SK-N-SH (cell line): ENCODE data around the gene CRLF1.

Experiments used
- ELF1 ChIP-seq: IDR thresholded peaks from 2 replicates; pipeline ENCODE4 v1.4.0; 2012
- EZH2phosphoT487 ChIP-seq: fragments of 200-600 bp; sonication (generic); IDR thresholded peaks from 2 replicates; pipeline ENCODE4 v1.6.1; 2017; ENCODE audit warnings: low read depth, mixed run types, mild to moderate bottlenecking, antibody characterized with exemption, moderate library complexity, borderline replicate concordance
- FOSL2 ChIP-seq: IDR thresholded peaks from 2 replicates; pipeline ENCODE4 v1.4.0; 2012; ENCODE audit warnings: low read depth, mild to moderate bottlenecking, moderate library complexity, borderline replicate concordance
- JUND ChIP-seq: IDR thresholded peaks from 2 replicates; pipeline ENCODE4 v1.4.0; 2012
- MXI1 ChIP-seq: IDR thresholded peaks from 2 replicates; pipeline ENCODE4 v1.6.1; 2012; ENCODE audit warnings: mild to moderate bottlenecking, low read depth, low read length, improper control_type of control experiment
- NFIC ChIP-seq: IDR thresholded peaks from 2 replicates; pipeline ENCODE4 v1.4.0; 2012; ENCODE audit warnings: borderline replicate concordance
- RFX5 ChIP-seq: IDR thresholded peaks from 2 replicates; pipeline ENCODE4 v1.6.1; 2012; ENCODE audit warnings: mild to moderate bottlenecking, improper control_type of control experiment, low read length
- SIN3A ChIP-seq: IDR thresholded peaks from 2 replicates; pipeline ENCODE4 v1.6.1; 2012; ENCODE audit warnings: low read depth, mild to moderate bottlenecking, low read length, moderate library complexity, borderline replicate concordance
- TCF12 ChIP-seq: IDR thresholded peaks from 2 replicates; pipeline ENCODE4 v1.4.0; 2012
- TF ChIP-seq, protein P1 (sequence below): fragments of 200-600 bp; sonication (generic); IDR thresholded peaks from 2 replicates; pipeline ENCODE4 v1.6.1; 2017; ENCODE audit warnings: antibody characterized with exemption, mild to moderate bottlenecking, moderate library complexity
- TF ChIP-seq, protein P2 (sequence below): IDR thresholded peaks from 2 replicates; pipeline ENCODE4 v1.4.0; 2012; ENCODE audit warnings: low read depth
- TF ChIP-seq, protein P3 (sequence below): IDR thresholded peaks from 2 replicates; pipeline ENCODE4; 2012
- TF ChIP-seq, protein P4 (sequence below): IDR thresholded peaks from 2 replicates; pipeline ENCODE4 v1.6.1; 2012; ENCODE audit warnings: mild to moderate bottlenecking, low read depth, low read length, moderate library complexity

DNA sequence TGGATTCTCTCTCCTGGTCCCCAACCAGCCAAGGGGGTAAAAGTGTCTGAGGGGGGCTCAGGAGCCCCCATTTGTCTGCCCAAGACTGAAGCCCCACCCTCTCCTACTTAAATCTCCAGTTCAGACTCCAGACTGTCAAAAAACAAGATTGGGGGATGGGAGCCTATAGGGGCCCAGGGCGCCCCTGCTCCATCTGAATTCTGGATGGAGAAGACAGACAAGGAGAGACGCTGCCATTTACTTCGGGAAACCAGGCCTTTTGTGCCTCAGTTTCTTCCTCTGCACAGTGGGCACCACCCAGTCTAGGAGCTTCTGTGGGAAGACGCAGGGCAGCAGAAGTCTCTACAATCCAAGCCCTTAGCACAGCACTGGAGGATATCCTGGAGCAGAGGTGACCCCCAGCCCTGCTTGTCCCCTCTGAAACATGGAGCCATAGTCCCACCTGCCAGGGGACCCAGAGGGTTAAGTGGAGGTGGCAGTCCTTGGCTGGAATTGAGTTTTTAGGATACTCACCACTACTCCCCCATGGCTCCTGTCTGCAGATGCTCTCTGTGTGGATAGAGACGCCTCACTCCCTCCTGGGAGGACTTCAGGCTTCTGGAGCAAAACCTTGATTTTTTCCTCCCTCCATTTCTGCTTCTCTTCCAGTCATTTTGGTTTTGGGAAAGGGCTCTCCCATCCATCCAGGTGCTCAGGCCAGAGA is 1.7 kb upstream of the CRLF1 start:
- TF ChIP-seq SIN3A: no peak
- no peak for TF ChIP-seq FOSL2
- TF ChIP-seq, protein P1, sequence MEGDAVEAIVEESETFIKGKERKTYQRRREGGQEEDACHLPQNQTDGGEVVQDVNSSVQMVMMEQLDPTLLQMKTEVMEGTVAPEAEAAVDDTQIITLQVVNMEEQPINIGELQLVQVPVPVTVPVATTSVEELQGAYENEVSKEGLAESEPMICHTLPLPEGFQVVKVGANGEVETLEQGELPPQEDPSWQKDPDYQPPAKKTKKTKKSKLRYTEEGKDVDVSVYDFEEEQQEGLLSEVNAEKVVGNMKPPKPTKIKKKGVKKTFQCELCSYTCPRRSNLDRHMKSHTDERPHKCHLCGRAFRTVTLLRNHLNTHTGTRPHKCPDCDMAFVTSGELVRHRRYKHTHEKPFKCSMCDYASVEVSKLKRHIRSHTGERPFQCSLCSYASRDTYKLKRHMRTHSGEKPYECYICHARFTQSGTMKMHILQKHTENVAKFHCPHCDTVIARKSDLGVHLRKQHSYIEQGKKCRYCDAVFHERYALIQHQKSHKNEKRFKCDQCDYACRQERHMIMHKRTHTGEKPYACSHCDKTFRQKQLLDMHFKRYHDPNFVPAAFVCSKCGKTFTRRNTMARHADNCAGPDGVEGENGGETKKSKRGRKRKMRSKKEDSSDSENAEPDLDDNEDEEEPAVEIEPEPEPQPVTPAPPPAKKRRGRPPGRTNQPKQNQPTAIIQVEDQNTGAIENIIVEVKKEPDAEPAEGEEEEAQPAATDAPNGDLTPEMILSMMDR: no peak
- TF ChIP-seq MXI1: no peak
- TF ChIP-seq, protein P2, sequence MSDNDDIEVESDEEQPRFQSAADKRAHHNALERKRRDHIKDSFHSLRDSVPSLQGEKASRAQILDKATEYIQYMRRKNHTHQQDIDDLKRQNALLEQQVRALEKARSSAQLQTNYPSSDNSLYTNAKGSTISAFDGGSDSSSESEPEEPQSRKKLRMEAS: no peak
- no peak for TF ChIP-seq ELF1
- TF ChIP-seq TCF12: no peak
- TF ChIP-seq, protein P3, sequence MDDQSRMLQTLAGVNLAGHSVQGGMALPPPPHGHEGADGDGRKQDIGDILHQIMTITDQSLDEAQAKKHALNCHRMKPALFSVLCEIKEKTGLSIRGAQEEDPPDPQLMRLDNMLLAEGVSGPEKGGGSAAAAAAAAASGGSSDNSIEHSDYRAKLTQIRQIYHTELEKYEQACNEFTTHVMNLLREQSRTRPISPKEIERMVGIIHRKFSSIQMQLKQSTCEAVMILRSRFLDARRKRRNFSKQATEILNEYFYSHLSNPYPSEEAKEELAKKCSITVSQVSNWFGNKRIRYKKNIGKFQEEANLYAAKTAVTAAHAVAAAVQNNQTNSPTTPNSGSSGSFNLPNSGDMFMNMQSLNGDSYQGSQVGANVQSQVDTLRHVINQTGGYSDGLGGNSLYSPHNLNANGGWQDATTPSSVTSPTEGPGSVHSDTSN: no peak
- no peak for TF ChIP-seq EZH2phosphoT487
- TF ChIP-seq NFIC: no peak
- TF ChIP-seq, protein P4, sequence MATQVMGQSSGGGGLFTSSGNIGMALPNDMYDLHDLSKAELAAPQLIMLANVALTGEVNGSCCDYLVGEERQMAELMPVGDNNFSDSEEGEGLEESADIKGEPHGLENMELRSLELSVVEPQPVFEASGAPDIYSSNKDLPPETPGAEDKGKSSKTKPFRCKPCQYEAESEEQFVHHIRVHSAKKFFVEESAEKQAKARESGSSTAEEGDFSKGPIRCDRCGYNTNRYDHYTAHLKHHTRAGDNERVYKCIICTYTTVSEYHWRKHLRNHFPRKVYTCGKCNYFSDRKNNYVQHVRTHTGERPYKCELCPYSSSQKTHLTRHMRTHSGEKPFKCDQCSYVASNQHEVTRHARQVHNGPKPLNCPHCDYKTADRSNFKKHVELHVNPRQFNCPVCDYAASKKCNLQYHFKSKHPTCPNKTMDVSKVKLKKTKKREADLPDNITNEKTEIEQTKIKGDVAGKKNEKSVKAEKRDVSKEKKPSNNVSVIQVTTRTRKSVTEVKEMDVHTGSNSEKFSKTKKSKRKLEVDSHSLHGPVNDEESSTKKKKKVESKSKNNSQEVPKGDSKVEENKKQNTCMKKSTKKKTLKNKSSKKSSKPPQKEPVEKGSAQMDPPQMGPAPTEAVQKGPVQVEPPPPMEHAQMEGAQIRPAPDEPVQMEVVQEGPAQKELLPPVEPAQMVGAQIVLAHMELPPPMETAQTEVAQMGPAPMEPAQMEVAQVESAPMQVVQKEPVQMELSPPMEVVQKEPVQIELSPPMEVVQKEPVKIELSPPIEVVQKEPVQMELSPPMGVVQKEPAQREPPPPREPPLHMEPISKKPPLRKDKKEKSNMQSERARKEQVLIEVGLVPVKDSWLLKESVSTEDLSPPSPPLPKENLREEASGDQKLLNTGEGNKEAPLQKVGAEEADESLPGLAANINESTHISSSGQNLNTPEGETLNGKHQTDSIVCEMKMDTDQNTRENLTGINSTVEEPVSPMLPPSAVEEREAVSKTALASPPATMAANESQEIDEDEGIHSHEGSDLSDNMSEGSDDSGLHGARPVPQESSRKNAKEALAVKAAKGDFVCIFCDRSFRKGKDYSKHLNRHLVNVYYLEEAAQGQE: no peak
- TF ChIP-seq RFX5: no peak
- no peak for TF ChIP-seq JUND
